H1 (cell line): Measurements from ENCODE around the gene CUL4A. TPM values are rescaled to one million over a fixed set of nuclear protein-coding genes. Genes with fewer than 3 reads are reported as not detected.

Experiments
- CTCF ChIA-PET: fragments of 300-600 bp; sonication (Branson Sonifier 250); formaldehyde crosslinking; loops from one replicate; lab custom pipeline; 2021; ENCODE audit not compliant: partially characterized antibody; lab: Charles Lee
- POLR2A ChIA-PET: fragments of 300-600 bp; sonication (Branson Sonifier 250); formaldehyde crosslinking; loops from one replicate; lab custom pipeline; 2021; ENCODE audit warnings: inconsistent platforms; ENCODE audit not compliant: partially characterized antibody; lab: Charles Lee
- DNase-seq, 2 experiments: peaks; one replicate each; pipeline versions ENCODE4 v3.0.0 to v3.0.0-alpha.2; 2010 to 2022; ENCODE audit warnings: low spot score in 2 of 2, low read depth in 1 of 2, mixed read lengths in 1 of 2
- FAIRE-seq: peaks from 2 replicates; lab custom pipeline; 2011; peaks lifted over from hg19 to GRCh38; lab: Jason Lieb, UNC
- H2AFZ ChIP-seq: 2 replicates; pipeline ENCODE4 v1.8.1; 2012; ENCODE audit warnings: low read length, inconsistent platforms
- H2AK5ac ChIP-seq: 2 replicates; pipeline ENCODE4 v1.6.1; 2013; ENCODE audit warnings: low read depth, low read length
- H2BK120ac ChIP-seq: replicated peaks from 2 replicates; pipeline ENCODE3; 2013; ENCODE audit warnings: low read depth, low read length, inconsistent platforms
- H2BK12ac ChIP-seq: 2 replicates; pipeline ENCODE4 v1.6.1; 2013; ENCODE audit warnings: low read depth, low read length
- H2BK15ac ChIP-seq: 2 replicates; pipeline ENCODE4 v1.6.1; 2013; ENCODE audit warnings: low read length
- H2BK20ac ChIP-seq: 2 replicates; pipeline ENCODE4 v1.6.1; 2013; ENCODE audit warnings: low read length
- H2BK5ac ChIP-seq: 2 replicates; pipeline ENCODE4 v1.6.1; 2013; ENCODE audit warnings: low read depth, low read length
- H3K14ac ChIP-seq: 2 replicates; pipeline ENCODE4 v1.6.1; 2013; ENCODE audit warnings: inconsistent platforms; ENCODE audit not compliant: insufficient read length
- H3K18ac ChIP-seq: 2 replicates; pipeline ENCODE4 v1.6.1; 2013; ENCODE audit warnings: low read length; ENCODE audit errors: extremely low read depth
- H3K23ac ChIP-seq: 2 replicates; pipeline ENCODE4 v1.6.1; 2013; ENCODE audit warnings: inconsistent platforms; ENCODE audit not compliant: insufficient read length
- H3K23me2 ChIP-seq: 2 replicates; pipeline ENCODE4 v1.6.1; 2013; ENCODE audit warnings: low read depth, low read length
- H3K27ac ChIP-seq: 2 replicates; pipeline ENCODE4 v1.6.1; 2011; ENCODE audit warnings: low read depth, low read length, inconsistent platforms
- H3K27me3 ChIP-seq, 4 experiments: replicated peaks in 1 of 4; 1 replicate in 1 of 4; 2 replicates in 3 of 4; pipeline versions ENCODE4 v1.6.1 to v1.8.1; 2011 to 2013; ENCODE audit warnings: low read length in 3 of 4, mild to moderate bottlenecking in 3 of 4, inconsistent platforms in 2 of 4, mixed read lengths in 2 of 4, moderate library complexity in 1 of 4; ENCODE audit not compliant: control insufficient read depth in 3 of 4, insufficient read depth in 3 of 4; ENCODE audit errors: extremely low read depth in 1 of 4
- H3K36me3 ChIP-seq, 4 experiments: 2 replicates each; pipeline versions ENCODE4 v1.6.1 to v1.8.1; 2011 to 2013; ENCODE audit warnings: mild to moderate bottlenecking in 4 of 4, low read length in 3 of 4, moderate library complexity in 2 of 4, control low read depth in 1 of 4, inconsistent platforms in 1 of 4; ENCODE audit not compliant: insufficient read depth in 4 of 4, control insufficient read depth in 2 of 4
- H3K4ac ChIP-seq: replicated peaks from 2 replicates; pipeline ENCODE3; 2013; ENCODE audit warnings: low read length, low read depth, mixed read lengths, inconsistent platforms; ENCODE audit not compliant: insufficient read length
- H3K4me1 ChIP-seq, 4 experiments: replicated peaks in 1 of 4; 1 replicate in 1 of 4; 2 replicates in 3 of 4; pipeline versions ENCODE4 v1.6.1 to v1.8.1; 2011 to 2013; ENCODE audit warnings: low read length in 3 of 4, inconsistent platforms in 2 of 4, mixed read lengths in 1 of 4; ENCODE audit not compliant: insufficient read depth in 4 of 4, control insufficient read depth in 3 of 4
- H3K4me2 ChIP-seq, 2 experiments: 2 replicates each; pipeline versions ENCODE4 v1.6.1 to v1.8.1; 2011 to 2013; ENCODE audit warnings: low read depth in 2 of 2, low read length in 2 of 2, control low read depth in 1 of 2, inconsistent platforms in 1 of 2, mild to moderate bottlenecking in 1 of 2; ENCODE audit not compliant: insufficient read depth in 1 of 2
- H3K4me3 ChIP-seq, 4 experiments: fragments of 200-600, 300-600 bp in 1 of 4; sonication (generic), shearing (Covaris generic), sonication (Bioruptor Twin) in 1 of 4; 2 replicates each; pipeline versions ENCODE4 v1.5.1 to v1.8.1; 2011 to 2016; ENCODE audit warnings: low read length in 4 of 4, low read depth in 3 of 4, control low read depth in 2 of 4, inconsistent platforms in 2 of 4, mild to moderate bottlenecking in 2 of 4, mixed read lengths in 1 of 4, moderate library complexity in 1 of 4; ENCODE audit not compliant: insufficient read depth in 2 of 4; ENCODE audit errors: extremely low read depth in 1 of 4
- H3K56ac ChIP-seq: replicated peaks from 2 replicates; pipeline ENCODE3; 2013; ENCODE audit warnings: low read depth, mild to moderate bottlenecking, mixed read lengths, low read length, inconsistent platforms; ENCODE audit not compliant: insufficient read length
- H3K79me1 ChIP-seq: 2 replicates; pipeline ENCODE4 v1.6.1; 2013; ENCODE audit warnings: low read depth, low read length, control low read depth
- H3K79me2 ChIP-seq, 2 experiments: 2 replicates each; pipeline versions ENCODE4 v1.6.1 to v1.8.1; 2012 to 2013; ENCODE audit warnings: low read length in 2 of 2, mild to moderate bottlenecking in 2 of 2, inconsistent platforms in 1 of 2; ENCODE audit not compliant: insufficient read depth in 2 of 2, control insufficient read depth in 1 of 2
- H3K9ac ChIP-seq, 4 experiments: replicated peaks in 1 of 4; 1 replicate in 1 of 4; 2 replicates in 3 of 4; pipeline versions ENCODE4 v1.6.1 to v1.8.1; 2011 to 2013; ENCODE audit warnings: low read depth in 3 of 4, low read length in 3 of 4, control low read depth in 2 of 4, mild to moderate bottlenecking in 2 of 4, moderate library complexity in 2 of 4, inconsistent platforms in 1 of 4; ENCODE audit errors: extremely low read depth in 1 of 4
- H3K9me3 ChIP-seq, 2 experiments: 2 replicates each; pipeline versions ENCODE4 v1.6.1 to v1.8.1; 2012 to 2013; ENCODE audit warnings: mild to moderate bottlenecking in 2 of 2, moderate library complexity in 2 of 2, control low read depth in 1 of 2, inconsistent platforms in 1 of 2, low read depth in 1 of 2, low read length in 1 of 2, mixed read lengths in 1 of 2; ENCODE audit not compliant: insufficient read depth in 2 of 2
- H4K20me1 ChIP-seq, 2 experiments: replicated peaks in 1 of 2; 2 replicates each; pipeline versions ENCODE3 to v1.8.1; 2011 to 2013; ENCODE audit warnings: inconsistent platforms in 2 of 2, low read length in 2 of 2, mild to moderate bottlenecking in 1 of 2; ENCODE audit not compliant: insufficient read depth in 2 of 2, control insufficient read depth in 1 of 2
- H4K5ac ChIP-seq: 2 replicates; pipeline ENCODE4 v1.6.1; 2013; ENCODE audit warnings: low read length, low read depth, mixed read lengths, inconsistent platforms; ENCODE audit not compliant: insufficient read length
- H4K8ac ChIP-seq: 2 replicates; pipeline ENCODE4 v1.8.0; 2013; ENCODE audit warnings: mild to moderate bottlenecking, moderate library complexity, low read length, inconsistent platforms; ENCODE audit not compliant: insufficient read depth; ENCODE audit errors: extremely low read depth
- H4K91ac ChIP-seq: replicated peaks from 2 replicates; pipeline ENCODE3; 2013; ENCODE audit warnings: low read length, mixed read lengths, inconsistent platforms; ENCODE audit not compliant: insufficient read length
- EZH2 ChIP-seq: fragments of 200-600 bp; sonication (generic); IDR thresholded peaks from 2 replicates; pipeline ENCODE4 v1.7.1; 2012; ENCODE audit warnings: low read depth, mild to moderate bottlenecking, moderate library complexity, low read length, inconsistent platforms; ENCODE audit not compliant: severe bottlenecking
- HDAC2 ChIP-seq, 2 experiments: fragments of 300-600 bp in 1 of 2; sonication (generic) in 1 of 2; IDR thresholded peaks; 2 replicates each; pipeline ENCODE4 v1.6.1; 2011 to 2012; ENCODE audit warnings: low read depth in 2 of 2, low read length in 2 of 2, mild to moderate bottlenecking in 2 of 2, moderate library complexity in 2 of 2, borderline replicate concordance in 1 of 2, inconsistent platforms in 1 of 2
- POLR2AphosphoS5 ChIP-seq: IDR thresholded peaks from 2 replicates; pipeline ENCODE4 v1.6.1; 2011; ENCODE audit warnings: low read depth, low read length
- SIX5 ChIP-seq: IDR thresholded peaks from 2 replicates; pipeline ENCODE4 v1.6.1; 2011; ENCODE audit warnings: mild to moderate bottlenecking, low read depth, low read length
- WGBS, 2 experiments: shearing (Covaris generic) in 1 of 2; methylation state at CpG; one replicate each; pipeline versions ENCODE4 v1.1.6 to v1.1.7; 2013 to 2015; ENCODE audit warnings: low lambda C conversion rate in 2 of 2, mixed read lengths in 2 of 2, inconsistent platforms in 1 of 2, low coverage in 1 of 2, missing lambda C conversion rate in 1 of 2; ENCODE audit not compliant: insufficient replicate concordance in 2 of 2, insufficient coverage in 1 of 2, insufficient read length in 1 of 2; ENCODE audit errors: extremely low coverage in 1 of 2, missing lambda C conversion rate in 1 of 2; 5-methylcytosine and 5-hydroxymethylcytosine counted together
- polyA plus RNA-seq, 7 experiments: library from polyadenylated mRNA; depleted of rRNA in 3 of 7; stranded (reverse) in 5 of 7; unstranded in 2 of 7; fragments of >200 nt in 5 of 7; fragments of 200-250 nt in 2 of 7; gene quantifications; 1 replicate in 5 of 7; 2 replicates in 1 of 7; 4 replicates in 1 of 7; pipeline versions ENCODE4 v1.2.1 to v1.2.3, GENCODE V29; 2011 to 2013; ENCODE audit warnings: missing spikeins in 2 of 7, mixed read lengths in 2 of 7
- total RNA-seq: library from RNA; stranded (reverse); fragmentation: NEBNext Ultra II Directional; extraction: Animal tissue kit (Norgen Biotek cat#: 25700); gene quantifications from 2 replicates; pipeline ENCODE4 v1.2.1, GENCODE V29; 2021

The CUL4A gene
- total and polyA plus RNA-seq, 2 of the 8 experiments (the other 6 are each of a cell fraction or from before 2014, with no cell fraction given): 54.7 to 101 TPM

DNA sequence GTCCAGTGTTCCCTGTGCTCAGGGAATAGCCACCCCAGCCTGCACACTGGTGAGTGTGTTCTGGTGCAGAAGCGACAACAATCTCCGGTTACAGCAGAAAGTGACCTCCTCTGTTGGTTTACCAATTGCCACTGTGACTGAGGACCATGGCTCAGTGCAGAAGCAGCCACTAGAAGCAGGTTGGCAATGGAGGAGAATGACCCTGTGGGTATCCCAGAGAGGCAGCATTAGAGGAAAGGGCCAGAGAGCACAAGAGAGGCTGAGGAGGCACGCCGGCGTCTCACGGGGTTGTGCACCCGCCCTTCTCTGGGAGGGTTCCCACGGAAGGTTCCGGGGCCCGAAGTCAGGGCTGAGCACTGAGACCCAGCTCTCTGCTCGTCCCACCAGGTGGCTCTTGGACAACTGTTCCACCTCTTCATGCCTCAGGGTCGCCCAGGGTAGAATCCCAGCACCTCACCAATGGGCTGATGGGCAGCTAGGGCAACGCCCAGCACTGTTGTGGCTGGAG lies 36.9 kb upstream of the CUL4A start:
- Histone ChIP-seq H3K18ac (no peak overlapping the region), H3K9me3 (no peaks in the 10 kb centered on the region), H4K91ac (no peak overlapping the region), H3K4ac (no peak overlapping the region), H3K14ac (no peak overlapping the region), H3K79me1 (no peaks in the 10 kb centered on the region), H3K4me2 (no peak overlapping the region), H2BK5ac (no peak overlapping the region), H3K9ac (no peak overlapping the region), H3K27ac (no peak overlapping the region), H3K27me3 (no peaks in the 10 kb centered on the region), H2AFZ (no peak overlapping the region), H2BK12ac (no peak overlapping the region), H3K79me2 (no peaks in the 10 kb centered on the region; a peak in 1 of 4 replicates), H2AK5ac (no peak overlapping the region), H4K5ac (no peak overlapping the region), H3K23me2 (no peaks in the 10 kb centered on the region), H3K4me3 (no peak overlapping the region), H3K36me3 (peaks cover 7 to 54% (median 28%) of the 10 kb centered on the region in 4 experiments), H3K23ac (no peak overlapping the region), H2BK120ac (no peak overlapping the region), H3K4me1 (no peaks in the 10 kb centered on the region), H4K8ac (no peak overlapping the region), H2BK20ac (no peak overlapping the region), H4K20me1 (peaks cover 0 to 1% of the 10 kb centered on the region in 2 experiments), H3K56ac (no peak overlapping the region), H2BK15ac (no peak overlapping the region)
- POLR2A ChIA-PET: interaction anchor here (0.6 to 1.4 kb wide), 2 partner anchors 13 to 37 kb away, joined by 3 to 5 read pairs; partner anchors contain the start of genes CUL4A and PCID2
- no peak for FAIRE-seq
- CTCF ChIA-PET: no interaction called here
- TF ChIP-seq EZH2 (no peak), SIX5 (no peak), POLR2AphosphoS5 (no peak), HDAC2 (IDR thresholded peaks at IDR 0.05; ENCODE audit: borderline replicate concordance in 1 of 2, low read depth in 2 of 2, low read length in 2 of 2) (no peak)
- 96% methylated on average over 13 of the region's 13 CpGs; no CpG with 5 or more reads in 1 of the 2 experiments for WGBS, 2 experiments
- no peak for DNase-seq
